ENCODE measurements around the gene MANF. TPM values are rescaled to one million over a fixed set of nuclear protein-coding genes. Genes with fewer than 3 reads are reported as not detected.
"Not testable (repeated sequence)": the region's sequence is repeated elsewhere in the genome, so short reads cannot be mapped to it uniquely, and the experiment has no call there.

MANF gene
- total RNA-seq, 1 donor, result 126 TPM

- DNase-seq (ENCODE audit: low read depth), result no peak
- TF ChIP-seq CTCF (IDR thresholded peaks at IDR 0.05; ENCODE audit: insufficient read depth, low read depth, low read length), result no peak
Observed at GRCh38 chr3:51362476-51362875, 22.6 kb upstream of the MANF start.

DNA sequence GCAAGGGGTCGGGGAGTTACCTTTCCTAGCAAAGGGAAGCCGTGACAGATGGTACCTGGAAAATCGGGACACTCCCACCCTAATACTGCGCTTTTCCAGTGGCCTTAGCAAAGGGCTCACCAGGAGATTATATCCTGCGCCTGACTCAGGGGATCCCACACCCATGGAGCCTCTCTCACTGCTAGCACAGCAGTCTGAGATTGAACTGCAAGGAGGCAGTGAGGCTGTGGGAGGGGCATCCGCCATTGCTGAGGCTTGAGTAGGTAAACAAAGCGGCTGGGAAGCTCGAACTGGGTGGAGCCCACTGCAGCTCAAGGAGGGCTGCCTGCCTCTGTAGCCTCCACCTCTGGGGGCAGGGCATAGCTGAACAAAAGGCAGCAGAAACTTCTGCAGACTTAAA lies 16.8 kb upstream of the MANF start:
- DNase-seq (ENCODE audit: low read depth), result not testable (repeated sequence)

More at GRCh38 chr3:51362476-51362875, 22.6 kb upstream of the MANF start:
- no peak overlapping the region for H3K4me3 ChIP-seq (ENCODE audit: low read depth, low read length)

GRCh38 chr3:51371943-51372557 lies 13.0 kb upstream of the MANF start:
- TF ChIP-seq CTCF (IDR thresholded peaks at IDR 0.05; ENCODE audit: insufficient read depth, low read depth, low read length), result peak; percentile 79
- peak; percentile 81 for DNase-seq (ENCODE audit: low read depth)
- no peak overlapping the region for H3K4me3 ChIP-seq (ENCODE audit: low read depth, low read length)

More for the DNA sequence above, 16.8 kb upstream of the MANF start:
- H3K4me3 ChIP-seq (ENCODE audit: low read depth, low read length), result not testable (repeated sequence)

DNA sequence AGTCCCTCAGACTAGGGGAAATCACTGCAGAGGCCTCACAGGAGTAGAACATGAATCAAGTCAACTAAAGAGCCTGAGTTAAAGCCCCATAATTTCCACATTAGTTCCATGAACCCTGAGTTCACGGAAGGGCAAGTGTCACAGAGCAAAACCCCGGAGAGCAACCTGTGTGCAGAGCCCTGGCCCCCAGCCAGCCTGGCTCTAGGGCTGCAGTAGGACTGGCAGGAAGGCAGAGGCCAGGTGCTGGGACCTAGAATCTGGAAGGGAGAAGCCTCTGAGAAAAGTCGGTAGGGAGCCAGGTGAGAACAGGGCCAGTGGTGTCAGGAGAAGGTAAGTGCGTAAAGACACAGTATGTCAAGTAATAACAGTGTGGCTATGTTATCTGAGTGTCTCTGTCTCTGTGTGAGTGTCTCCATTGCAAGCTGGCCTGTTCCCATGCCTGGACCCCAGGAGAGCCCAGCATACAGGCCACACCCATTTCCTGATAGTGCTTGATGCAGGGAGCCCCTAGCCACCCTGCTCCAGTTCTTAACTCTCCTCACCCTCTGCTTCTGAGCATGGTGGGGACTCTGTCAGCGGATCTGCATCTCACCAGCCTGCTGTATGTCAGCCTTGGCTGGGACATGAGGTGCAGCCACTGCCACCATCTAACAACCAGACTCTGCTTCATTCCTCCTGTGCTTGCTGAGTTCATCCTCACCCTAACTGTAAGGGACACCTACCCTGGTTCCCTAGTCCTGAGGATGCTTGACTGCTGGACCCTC lies 11.3 kb upstream of the MANF start:
- no peak for TF ChIP-seq CTCF (IDR thresholded peaks at IDR 0.05; ENCODE audit: insufficient read depth, low read depth, low read length)
- no peak overlapping the region for H3K4me3 ChIP-seq (ENCODE audit: low read depth, low read length)
- no peak for DNase-seq (ENCODE audit: low read depth)

DNA sequence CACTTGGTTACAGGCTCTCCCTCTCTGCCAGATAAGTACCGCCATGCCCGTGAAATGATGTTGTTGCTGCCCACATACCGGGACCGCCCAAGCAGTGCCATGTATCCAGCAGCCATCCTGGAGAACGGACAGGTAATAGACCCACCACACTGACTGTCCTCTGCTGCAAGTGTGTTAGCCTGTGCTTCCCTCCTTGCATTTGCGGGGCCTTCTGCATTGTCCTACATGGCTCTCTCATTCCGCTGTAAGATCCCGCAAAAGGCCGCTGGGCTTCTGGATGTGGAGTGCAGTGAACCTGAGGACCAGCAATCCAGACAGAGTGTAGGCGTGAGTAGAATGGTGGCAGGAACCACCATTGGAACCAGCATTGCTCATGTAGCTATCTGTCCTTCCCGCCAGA lies 10.6 kb upstream of the MANF start:
- no peak overlapping the region for H3K4me3 ChIP-seq (ENCODE audit: low read depth, low read length)
- DNase-seq (ENCODE audit: low read depth), result no peak
- no peak for TF ChIP-seq CTCF (IDR thresholded peaks at IDR 0.05; ENCODE audit: insufficient read depth, low read depth, low read length)

- H3K4me3 ChIP-seq (ENCODE audit: low read depth, low read length), result no peak overlapping the region
- no peak for DNase-seq (ENCODE audit: low read depth)
Observed at GRCh38 chr3:51375136-51375535, 10.0 kb upstream of the MANF start.

More at GRCh38 chr3:51375136-51375535, 10.0 kb upstream of the MANF start:
- TF ChIP-seq CTCF (IDR thresholded peaks at IDR 0.05; ENCODE audit: insufficient read depth, low read depth, low read length), result no peak
